ENCODE measurements around the gene IARS2. TPM values are rescaled to one million over a fixed set of nuclear protein-coding genes. Genes with fewer than 3 reads are reported as not detected.

IARS2 gene
- total RNA-seq, 1 donor from 2014 or later: 48.9 TPM

DNA sequence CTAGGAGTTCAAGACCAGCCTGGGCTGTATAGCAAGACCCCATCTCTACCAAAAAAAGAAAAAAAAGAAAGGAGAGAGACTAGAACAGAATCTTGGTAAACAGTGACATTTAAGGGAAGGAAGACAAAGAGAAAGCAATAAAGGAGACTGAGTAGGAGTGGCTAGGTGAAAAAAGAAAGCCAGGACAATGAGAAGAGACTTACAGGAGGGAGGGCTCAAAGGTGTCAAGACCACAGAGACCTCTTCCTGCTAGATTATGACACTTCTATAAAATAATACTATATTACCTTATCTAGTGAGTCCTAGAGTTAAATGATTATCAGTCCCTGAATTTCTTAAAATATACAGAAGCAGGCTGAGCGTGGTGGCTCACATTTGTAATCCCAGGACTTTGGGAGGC lies 37.6 kb upstream of the IARS2 start:
- Histone ChIP-seq H3K27ac (no peak overlapping the region), H3K27me3 (no peaks in the 10 kb centered on the region), H3K9me3 (no peaks in the 10 kb centered on the region), H3K4me1 (no peaks in the 10 kb centered on the region), H3K36me3 (peaks cover 30% of the 10 kb centered on the region), H3K4me3 (no peak overlapping the region)
- DNase-seq (no peak), ATAC-seq (no peak)
- no peak for TF ChIP-seq CTCF (IDR thresholded peaks at IDR 0.05)
- intact Hi-C loops (cut with DNase I): no loop called here

DNA sequence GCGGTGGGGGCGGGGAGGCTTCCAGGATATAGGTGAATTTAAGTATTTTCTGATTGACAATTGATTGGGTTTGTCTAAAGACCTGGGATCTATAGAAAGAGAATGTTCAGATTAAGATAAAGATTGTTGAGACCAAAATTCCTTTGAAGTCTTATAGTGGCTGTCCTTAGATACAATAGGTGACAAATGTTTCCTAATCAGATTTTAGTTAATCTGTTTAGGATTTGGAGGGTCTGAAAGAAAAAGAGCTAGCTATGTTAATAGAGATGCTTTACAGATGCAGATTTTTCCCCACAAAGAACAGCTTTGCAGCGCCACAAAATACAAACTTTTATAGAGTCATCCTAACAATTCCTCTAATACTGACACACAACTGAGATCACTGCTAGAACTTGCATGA lies 33.1 kb upstream of the IARS2 start:
- Histone ChIP-seq H3K27ac (no peak overlapping the region), H3K4me1 (no peaks in the 10 kb centered on the region), H3K9me3 (no peaks in the 10 kb centered on the region), H3K27me3 (no peaks in the 10 kb centered on the region), H3K4me3 (no peak overlapping the region), H3K36me3 (peaks cover 66% of the 10 kb centered on the region)
- TF ChIP-seq CTCF (IDR thresholded peaks at IDR 0.05): no peak
- ATAC-seq (no peak), DNase-seq (no peak)
- intact Hi-C loops (cut with DNase I): no loop called here

GRCh38 chr1:220062629-220063028 lies 31.3 kb upstream of the IARS2 start:
- intact Hi-C loops (cut with DNase I): no loop called here
- H3K4me1 ChIP-seq: no peaks in the 10 kb centered on the region
- no peak overlapping the region for H3K4me3 ChIP-seq
- no peaks in the 10 kb centered on the region for H3K27me3 ChIP-seq
- ATAC-seq (no peak), DNase-seq (no peak)
- no peak overlapping the region for H3K27ac ChIP-seq
- H3K9me3 ChIP-seq: no peaks in the 10 kb centered on the region
- H3K36me3 ChIP-seq: peaks cover 83% of the 10 kb centered on the region
- no peak for TF ChIP-seq CTCF (IDR thresholded peaks at IDR 0.05)

- intact Hi-C loops (cut with DNase I): no loop called here
- H3K27ac ChIP-seq: no peak overlapping the region
- no peak for DNase-seq
- H3K36me3 ChIP-seq: peaks cover 76% of the 10 kb centered on the region
- no peaks in the 10 kb centered on the region for H3K4me1 ChIP-seq
- no peaks in the 10 kb centered on the region for H3K9me3 ChIP-seq
- H3K27me3 ChIP-seq: no peaks in the 10 kb centered on the region
- no peak for TF ChIP-seq CTCF (IDR thresholded peaks at IDR 0.05)
- no peak overlapping the region for H3K4me3 ChIP-seq
- no peak for ATAC-seq
Observed at GRCh38 chr1:220067269-220068204, 26.4 kb upstream of the IARS2 start.

DNA sequence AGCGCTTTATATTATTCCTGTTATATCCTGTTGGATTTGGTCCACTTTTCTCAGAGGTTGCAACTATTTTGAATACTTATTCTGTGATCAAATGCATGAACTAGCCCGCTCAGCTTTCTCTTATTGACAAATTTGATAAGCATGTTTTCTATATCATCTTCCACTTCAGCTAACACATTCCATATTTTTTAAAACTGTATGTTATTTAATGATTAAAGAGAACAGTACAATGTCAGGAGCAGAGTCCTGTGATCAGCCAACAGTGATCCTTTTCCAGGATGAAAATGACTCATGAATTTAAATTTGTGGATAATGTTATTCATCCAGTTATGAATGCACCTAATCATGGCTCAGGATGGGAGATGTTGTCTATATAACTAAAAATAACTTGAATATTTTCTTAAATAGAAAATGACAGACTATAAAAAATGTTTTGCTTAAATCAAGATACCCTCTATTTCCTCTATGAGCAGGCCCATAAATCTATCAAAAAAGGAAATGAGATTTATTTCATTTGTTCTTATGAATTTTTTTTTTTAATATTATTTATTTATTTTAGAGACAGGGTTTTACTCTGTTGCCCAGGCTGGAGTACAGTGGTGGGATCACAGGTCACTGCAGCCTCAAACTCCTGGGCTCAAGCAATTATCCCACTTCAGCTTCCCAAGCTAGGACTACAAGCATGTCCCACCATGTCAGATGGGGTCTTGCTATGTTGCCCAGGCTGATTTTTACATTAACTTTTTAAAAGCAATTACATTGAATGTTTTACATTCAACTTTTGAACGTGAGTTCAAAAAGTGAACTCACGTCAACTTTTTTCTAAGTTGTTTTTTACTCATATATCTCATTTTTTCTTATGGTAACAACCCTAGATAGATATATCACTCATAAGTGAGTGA lies 16.8 kb upstream of the IARS2 start:
- no peak overlapping the region for H3K27ac ChIP-seq
- DNase-seq (no peak), ATAC-seq (no peak)
- no peaks in the 10 kb centered on the region for H3K4me1 ChIP-seq
- H3K27me3 ChIP-seq: no peaks in the 10 kb centered on the region
- no peaks in the 10 kb centered on the region for H3K9me3 ChIP-seq
- no peak for TF ChIP-seq CTCF (IDR thresholded peaks at IDR 0.05)
- no peak overlapping the region for H3K4me3 ChIP-seq
- intact Hi-C loops (cut with DNase I): no loop called here
- peaks cover 33% of the 10 kb centered on the region for H3K36me3 ChIP-seq

All from upper lobe of right lung (tissue), 1 donor.